Stimulated activated CD4-positive, alpha-beta T cell treated with anti-CD3 and anti-CD28 coated beads, Interleukin-1b, Interleukin-23, amount 100 ng/mL, for 4 hours (primary cell): Measurements from ENCODE around the gene FJX1.
"Not testable (repeated sequence)": the region's sequence is repeated elsewhere in the genome, so short reads cannot be mapped to it uniquely, and the experiment has no call there.

Source experiments
- DNase-seq, 2 donors: peaks; one replicate each; pipeline ENCODE4 v3.0.0-alpha.2; 2020; ENCODE audit warnings: low read depth in 2 of 2

Gene FJX1

DNA sequence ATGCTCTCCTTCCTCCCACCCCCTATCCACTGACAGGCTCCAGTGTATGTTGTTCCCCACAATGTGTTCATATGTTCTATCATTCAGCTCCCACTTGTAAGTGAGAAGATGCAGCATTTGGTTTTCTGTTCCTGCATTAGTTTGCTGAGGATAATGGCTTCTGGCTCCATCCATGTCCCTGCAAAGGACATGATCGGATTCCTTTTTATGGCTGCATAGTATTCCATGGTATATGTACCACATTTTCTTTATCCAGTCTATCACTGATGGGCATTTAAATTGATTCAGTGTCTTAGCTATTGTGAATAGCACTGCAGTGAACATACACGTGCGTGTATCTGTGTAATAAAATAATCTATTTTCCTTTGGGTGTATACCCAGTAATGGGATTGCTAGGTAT is 50.1 kb downstream of the FJX1 start:
- not testable (repeated sequence) for DNase-seq
